ENCODE data around the gene MOV10L1. TPM values are rescaled to one million over a fixed set of nuclear protein-coding genes. Genes with fewer than 3 reads are reported as not detected.

The MOV10L1 gene
- total RNA-seq, 2 experiments from 2014 or later = 0.22 to 1.1 TPM

DNA sequence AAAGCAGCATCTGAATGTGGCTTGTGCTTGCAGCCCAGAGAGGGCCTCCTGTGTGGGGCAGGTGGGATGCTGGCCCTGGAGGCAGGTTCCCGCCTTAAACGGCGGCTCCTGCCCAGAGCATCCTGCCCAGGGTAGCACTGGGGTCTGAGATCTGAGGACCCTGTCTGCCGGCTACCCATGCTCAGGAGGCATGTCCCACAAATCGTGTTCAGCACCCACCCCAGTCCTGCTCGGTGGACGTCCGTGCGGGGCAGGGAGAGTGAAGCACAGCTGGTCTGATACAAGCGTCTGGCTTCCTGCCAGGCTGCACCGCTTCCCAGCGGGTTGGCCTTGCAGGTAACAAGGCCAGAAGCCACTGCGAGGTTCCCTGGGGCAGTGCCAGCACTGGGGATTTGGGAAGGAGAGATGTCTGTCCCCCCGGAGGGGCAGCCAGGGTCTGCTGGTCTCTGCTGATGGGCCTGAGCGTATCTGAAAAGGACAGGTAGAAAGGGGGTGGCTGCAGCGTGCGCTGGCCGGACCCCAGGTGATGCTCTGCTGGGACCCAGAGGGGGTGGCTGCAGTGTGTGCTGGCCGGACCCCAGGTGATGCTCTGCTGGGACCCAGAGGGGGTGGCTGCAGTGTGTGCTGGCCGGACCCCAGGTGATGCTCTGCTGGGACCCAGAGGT is 99.5 kb downstream of the MOV10L1 start:
- Histone ChIP-seq H3K4me1 (ENCODE audit: insufficient read depth, low read length, poor library complexity, severe bottlenecking) (peaks cover 69% of the 10 kb centered on the region), H3K9me2 (ENCODE audit: insufficient read depth, low read length) (no peaks in the 10 kb centered on the region), H3K79me2 (ENCODE audit: insufficient read depth, low read depth, low read length) (peaks cover 47% of the 10 kb centered on the region), H3K4me2 (ENCODE audit: low read length) (peak overlapping the region; percentile 96), H3K9me3 (ENCODE audit: low read length) (no peaks in the 10 kb centered on the region), H3K27ac (ENCODE audit: low read depth, low read length, poor library complexity, severe bottlenecking) (peak overlapping the region; percentile 99), H3K36me3 (ENCODE audit: insufficient read depth, low read length) (peaks cover 40% of the 10 kb centered on the region), H4K20me1 (ENCODE audit: insufficient read depth, low read length) (no peaks in the 10 kb centered on the region), H2AFZ (ENCODE audit: low read length) (no peak overlapping the region), H3K4me3 (ENCODE audit: low read depth, low read length, poor library complexity, severe bottlenecking) (peak overlapping the region; percentile 68)
- no peak for TF ChIP-seq EZH2phosphoT487 (IDR thresholded peaks at IDR 0.05; ENCODE audit: borderline replicate concordance, low read depth, low read length)
- TF ChIP-seq CTCF (conservative IDR thresholded peaks at IDR 0.05; ENCODE audit: low read length) = no peak
- ChIA-PET POLR2A (no interaction called here), CTCF (ENCODE audit: unreplicated experiment) (interaction anchor here (0.5 kb wide), 1 partner anchor 88 kb away, joined by 3 read pairs; no protein-coding TSS in a partner anchor)
- BruUV-seq (replicated peaks) = no TSS peak
- intact Hi-C loops (cut with micrococcal nuclease; ENCODE audit: unreplicated experiment) = no loop called here
- DNase-seq (ENCODE audit: low spot score) = peak; percentile 67

DNA sequence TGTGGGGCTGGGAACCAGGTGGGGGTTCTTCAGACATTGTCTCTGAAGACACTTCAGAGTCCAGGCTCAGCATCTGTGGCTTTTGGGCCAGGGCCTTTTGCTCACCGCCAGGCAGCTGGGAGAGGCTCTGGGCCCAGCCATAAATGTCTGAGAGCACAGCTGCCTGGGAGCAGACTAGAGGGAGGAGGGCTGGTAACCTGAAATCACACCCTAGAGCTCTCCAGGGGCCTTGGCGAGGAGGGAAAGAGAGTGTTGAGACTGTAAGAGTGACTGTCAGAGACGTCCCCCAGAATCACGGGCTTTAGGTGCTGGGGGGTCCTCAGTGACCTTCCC is 100.0 kb downstream of the MOV10L1 start:
- H3K79me2 ChIP-seq (ENCODE audit: insufficient read depth, low read depth, low read length) = peaks cover 47% of the 10 kb centered on the region
- POLR2A ChIA-PET = no interaction called here

More for the DNA sequence above, 100.0 kb downstream of the MOV10L1 start:
- Histone ChIP-seq H3K9me3 (ENCODE audit: low read length) (no peaks in the 10 kb centered on the region), H3K4me1 (ENCODE audit: insufficient read depth, low read length, poor library complexity, severe bottlenecking) (peaks cover 70% of the 10 kb centered on the region), H4K20me1 (ENCODE audit: insufficient read depth, low read length) (no peaks in the 10 kb centered on the region), H3K4me2 (ENCODE audit: low read length) (peak overlapping the region; percentile 96), H3K4me3 (ENCODE audit: low read depth, low read length, poor library complexity, severe bottlenecking) (peak overlapping the region; percentile 68), H3K36me3 (ENCODE audit: insufficient read depth, low read length) (peaks cover 45% of the 10 kb centered on the region), H3K27ac (ENCODE audit: low read depth, low read length, poor library complexity, severe bottlenecking) (peak overlapping the region; percentile 99), H2AFZ (ENCODE audit: low read length) (no peak overlapping the region), H3K9me2 (ENCODE audit: insufficient read depth, low read length) (no peaks in the 10 kb centered on the region)
- CTCF ChIA-PET (ENCODE audit: unreplicated experiment) = interaction anchor here (0.6 kb wide), 1 partner anchor 103 kb away, joined by 3 read pairs; no protein-coding TSS in a partner anchor
- DNase-seq (ENCODE audit: low spot score) = peak; percentile 47
- no TSS peak for BruUV-seq (replicated peaks)
- TF ChIP-seq EZH2phosphoT487 (IDR thresholded peaks at IDR 0.05; ENCODE audit: borderline replicate concordance, low read depth, low read length) (no peak), CTCF (conservative IDR thresholded peaks at IDR 0.05; ENCODE audit: low read length) (no peak)
- intact Hi-C loops (cut with micrococcal nuclease; ENCODE audit: unreplicated experiment) = loop anchor here (2.0 to 5.0 kb wide), 4 partner anchors 89 to 282 kb away; no protein-coding TSS in a partner anchor
